ENCODE data around the gene FHIT.
"Not testable (repeated sequence)": the region's sequence is repeated elsewhere in the genome, so short reads cannot be mapped to it uniquely, and the experiment has no call there.

The FHIT gene

GRCh38 chr3:59824876-59825275, 1426.4 kb downstream of the FHIT start:
- DNase-seq (ENCODE audit: low read depth): no peak

- no peak for DNase-seq (ENCODE audit: low read depth)
These were observed 1430.0 kb downstream of the FHIT start for GRCh38 chr3:59821274-59821673.

GRCh38 chr3:59820352-59820934, 1430.8 kb downstream of the FHIT start:
- no peak for DNase-seq (ENCODE audit: low read depth)

- no peak for DNase-seq (ENCODE audit: low read depth)
These were observed 1432.3 kb downstream of the FHIT start for GRCh38 chr3:59818919-59819300.

GRCh38 chr3:59818033-59818918, 1433.0 kb downstream of the FHIT start:
- DNase-seq (ENCODE audit: low read depth): no peak

- DNase-seq (ENCODE audit: low read depth): no peak
These were observed 1433.7 kb downstream of the FHIT start for GRCh38 chr3:59817511-59817910.

GRCh38 chr3:59816312-59816711, 1434.9 kb downstream of the FHIT start:
- no peak for DNase-seq (ENCODE audit: low read depth)

GRCh38 chr3:59813148-59813538, 1438.1 kb downstream of the FHIT start:
- no peak for DNase-seq (ENCODE audit: low read depth)

GRCh38 chr3:59812237-59813147, 1438.8 kb downstream of the FHIT start:
- DNase-seq (ENCODE audit: low read depth): no peak

- no peak for DNase-seq (ENCODE audit: low read depth)
These were observed 1440.1 kb downstream of the FHIT start for GRCh38 chr3:59811160-59811559.

- no peak for DNase-seq (ENCODE audit: low read depth)
These were observed 1440.6 kb downstream of the FHIT start for GRCh38 chr3:59810606-59811005.

GRCh38 chr3:59809710-59810444, 1441.4 kb downstream of the FHIT start:
- DNase-seq (ENCODE audit: low read depth): no peak

GRCh38 chr3:59809016-59809415, 1442.2 kb downstream of the FHIT start:
- no peak for DNase-seq (ENCODE audit: low read depth)

- no peak for DNase-seq (ENCODE audit: low read depth)
These were observed 1442.8 kb downstream of the FHIT start for GRCh38 chr3:59808446-59808845.

GRCh38 chr3:59803268-59803667, 1448.0 kb downstream of the FHIT start:
- DNase-seq (ENCODE audit: low read depth): no peak

GRCh38 chr3:59802453-59802852, 1448.8 kb downstream of the FHIT start:
- not testable (repeated sequence) for DNase-seq (ENCODE audit: low read depth)

GRCh38 chr3:59802045-59802444, 1449.2 kb downstream of the FHIT start:
- DNase-seq (ENCODE audit: low read depth): no peak

- no peak for DNase-seq (ENCODE audit: low read depth)
These were observed 1450.8 kb downstream of the FHIT start for GRCh38 chr3:59800481-59800880.

GRCh38 chr3:59798372-59799086, 1452.7 kb downstream of the FHIT start:
- DNase-seq (ENCODE audit: low read depth): no peak

- no peak for DNase-seq (ENCODE audit: low read depth)
These were observed 1453.7 kb downstream of the FHIT start for GRCh38 chr3:59797533-59797932.

- DNase-seq (ENCODE audit: low read depth): no peak
These were observed 1454.8 kb downstream of the FHIT start for GRCh38 chr3:59796456-59796855.

All from T-helper 22 cell (primary cell).